ENCODE data around the gene HPCAL1. TPM values are rescaled to one million over a fixed set of nuclear protein-coding genes. Genes with fewer than 3 reads are reported as not detected.

HPCAL1 gene
- polyA plus RNA-seq, 1 donor from 2014 or later = 63.4 TPM

DNA sequence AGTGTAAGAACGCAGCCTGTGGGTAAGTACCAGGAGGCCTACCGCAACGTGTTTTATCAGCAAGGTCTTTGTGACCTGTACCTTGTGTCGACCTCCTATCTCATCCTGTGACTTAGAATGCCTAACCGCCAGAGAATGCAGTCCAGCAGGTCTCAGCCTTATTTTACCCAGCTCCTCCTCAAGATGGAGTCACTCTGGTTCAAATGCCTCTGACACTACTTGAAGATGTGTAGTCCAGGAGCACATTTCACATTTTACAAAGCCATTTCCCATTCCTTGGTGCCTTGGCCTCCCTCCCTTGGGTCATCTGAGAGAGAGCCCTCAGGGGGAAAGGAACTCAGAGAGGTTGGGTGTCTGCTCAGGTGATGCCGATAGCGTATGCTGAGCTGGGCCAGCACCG lies 6.6 kb upstream of the HPCAL1 start:
- Histone ChIP-seq H3K9me2 (ENCODE audit: insufficient read depth, low read length) (no peaks in the 10 kb centered on the region), H2AFZ (ENCODE audit: low read depth, low read length) (no peak overlapping the region), H3K9me3 (ENCODE audit: low read length) (peaks cover 5% of the 10 kb centered on the region), H3K9ac (ENCODE audit: low read length) (no peak overlapping the region), H3K79me2 (replicated peaks; ENCODE audit: insufficient read depth, low read length) (no peaks in the 10 kb centered on the region), H3F3A (ENCODE audit: insufficient read depth, low read length, poor library complexity, severe bottlenecking) (no peaks in the 10 kb centered on the region), H3K4me3 (ENCODE audit: low read length) (no peak overlapping the region), H4K20me1 (ENCODE audit: insufficient read depth) (no peaks in the 10 kb centered on the region), H3K27me3 (ENCODE audit: insufficient read depth, low read depth, low read length) (no peaks in the 10 kb centered on the region), H3K36me3 (ENCODE audit: insufficient read depth, low read length) (no peaks in the 10 kb centered on the region), H3K4me2 (ENCODE audit: low read length) (no peak overlapping the region), H3K27ac (ENCODE audit: low read length) (no peak overlapping the region)
- TF ChIP-seq, protein P1, sequence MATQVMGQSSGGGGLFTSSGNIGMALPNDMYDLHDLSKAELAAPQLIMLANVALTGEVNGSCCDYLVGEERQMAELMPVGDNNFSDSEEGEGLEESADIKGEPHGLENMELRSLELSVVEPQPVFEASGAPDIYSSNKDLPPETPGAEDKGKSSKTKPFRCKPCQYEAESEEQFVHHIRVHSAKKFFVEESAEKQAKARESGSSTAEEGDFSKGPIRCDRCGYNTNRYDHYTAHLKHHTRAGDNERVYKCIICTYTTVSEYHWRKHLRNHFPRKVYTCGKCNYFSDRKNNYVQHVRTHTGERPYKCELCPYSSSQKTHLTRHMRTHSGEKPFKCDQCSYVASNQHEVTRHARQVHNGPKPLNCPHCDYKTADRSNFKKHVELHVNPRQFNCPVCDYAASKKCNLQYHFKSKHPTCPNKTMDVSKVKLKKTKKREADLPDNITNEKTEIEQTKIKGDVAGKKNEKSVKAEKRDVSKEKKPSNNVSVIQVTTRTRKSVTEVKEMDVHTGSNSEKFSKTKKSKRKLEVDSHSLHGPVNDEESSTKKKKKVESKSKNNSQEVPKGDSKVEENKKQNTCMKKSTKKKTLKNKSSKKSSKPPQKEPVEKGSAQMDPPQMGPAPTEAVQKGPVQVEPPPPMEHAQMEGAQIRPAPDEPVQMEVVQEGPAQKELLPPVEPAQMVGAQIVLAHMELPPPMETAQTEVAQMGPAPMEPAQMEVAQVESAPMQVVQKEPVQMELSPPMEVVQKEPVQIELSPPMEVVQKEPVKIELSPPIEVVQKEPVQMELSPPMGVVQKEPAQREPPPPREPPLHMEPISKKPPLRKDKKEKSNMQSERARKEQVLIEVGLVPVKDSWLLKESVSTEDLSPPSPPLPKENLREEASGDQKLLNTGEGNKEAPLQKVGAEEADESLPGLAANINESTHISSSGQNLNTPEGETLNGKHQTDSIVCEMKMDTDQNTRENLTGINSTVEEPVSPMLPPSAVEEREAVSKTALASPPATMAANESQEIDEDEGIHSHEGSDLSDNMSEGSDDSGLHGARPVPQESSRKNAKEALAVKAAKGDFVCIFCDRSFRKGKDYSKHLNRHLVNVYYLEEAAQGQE (IDR thresholded peaks at IDR 0.05; ENCODE audit: borderline replicate concordance) = no peak
- no peak for TF ChIP-seq MXI1 (conservative IDR thresholded peaks at IDR 0.05; ENCODE audit: poor library complexity, severe bottlenecking)
- TF ChIP-seq POLR2AphosphoS5 (IDR thresholded peaks at IDR 0.05) = no peak
- TF ChIP-seq TAF1 (IDR thresholded peaks at IDR 0.05; ENCODE audit: low read depth) = no peak
- no peak for TF ChIP-seq RAD21 (conservative IDR thresholded peaks at IDR 0.05)
- TF ChIP-seq EP300 (conservative IDR thresholded peaks at IDR 0.05; ENCODE audit: poor library complexity, severe bottlenecking) = no peak
- TF ChIP-seq SMC3 (conservative IDR thresholded peaks at IDR 0.05; ENCODE audit: poor library complexity) = no peak
- TF ChIP-seq, protein P2, sequence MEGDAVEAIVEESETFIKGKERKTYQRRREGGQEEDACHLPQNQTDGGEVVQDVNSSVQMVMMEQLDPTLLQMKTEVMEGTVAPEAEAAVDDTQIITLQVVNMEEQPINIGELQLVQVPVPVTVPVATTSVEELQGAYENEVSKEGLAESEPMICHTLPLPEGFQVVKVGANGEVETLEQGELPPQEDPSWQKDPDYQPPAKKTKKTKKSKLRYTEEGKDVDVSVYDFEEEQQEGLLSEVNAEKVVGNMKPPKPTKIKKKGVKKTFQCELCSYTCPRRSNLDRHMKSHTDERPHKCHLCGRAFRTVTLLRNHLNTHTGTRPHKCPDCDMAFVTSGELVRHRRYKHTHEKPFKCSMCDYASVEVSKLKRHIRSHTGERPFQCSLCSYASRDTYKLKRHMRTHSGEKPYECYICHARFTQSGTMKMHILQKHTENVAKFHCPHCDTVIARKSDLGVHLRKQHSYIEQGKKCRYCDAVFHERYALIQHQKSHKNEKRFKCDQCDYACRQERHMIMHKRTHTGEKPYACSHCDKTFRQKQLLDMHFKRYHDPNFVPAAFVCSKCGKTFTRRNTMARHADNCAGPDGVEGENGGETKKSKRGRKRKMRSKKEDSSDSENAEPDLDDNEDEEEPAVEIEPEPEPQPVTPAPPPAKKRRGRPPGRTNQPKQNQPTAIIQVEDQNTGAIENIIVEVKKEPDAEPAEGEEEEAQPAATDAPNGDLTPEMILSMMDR (IDR thresholded peaks at IDR 0.05; ENCODE audit: poor library complexity, severe bottlenecking) = no peak
- TF ChIP-seq EZH2 (IDR thresholded peaks at IDR 0.05; ENCODE audit: borderline replicate concordance, insufficient read depth, low read length, poor library complexity, severe bottlenecking) = no peak

DNA sequence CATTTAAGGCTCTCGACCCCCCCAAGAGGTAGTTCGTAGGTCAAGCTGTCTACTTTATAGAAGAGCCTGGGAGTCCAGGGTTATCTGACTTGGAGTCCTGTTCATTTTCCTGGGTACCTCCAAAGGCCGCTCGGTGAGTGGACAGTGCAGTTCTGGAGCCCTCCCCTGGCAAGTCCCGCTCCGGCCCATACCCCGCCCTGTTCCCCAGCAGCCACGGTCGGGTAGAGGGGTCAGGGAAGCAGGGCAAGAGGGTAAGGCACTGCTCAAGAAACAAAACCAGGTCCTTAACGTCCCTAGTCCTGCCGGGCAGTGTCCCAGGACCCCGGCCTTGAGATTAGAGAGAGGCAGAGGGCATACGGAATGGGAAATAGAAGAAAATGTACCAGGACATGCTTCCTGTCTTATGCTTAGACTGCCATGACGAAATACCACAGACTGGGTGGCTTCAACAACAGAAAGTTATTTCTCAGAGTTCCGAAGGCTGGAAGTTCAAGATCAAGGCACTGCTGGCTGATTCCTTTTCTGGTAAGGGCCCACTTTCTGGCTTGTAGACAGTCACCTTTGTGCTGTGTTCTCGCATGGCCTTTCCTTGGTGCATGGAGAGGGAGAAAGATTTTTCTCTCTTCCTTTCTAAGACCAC lies 5.4 kb upstream of the HPCAL1 start:
- Histone ChIP-seq H3K27ac (ENCODE audit: low read length) (no peak overlapping the region), H4K20me1 (ENCODE audit: insufficient read depth) (no peaks in the 10 kb centered on the region), H3K4me3 (ENCODE audit: low read length) (no peak overlapping the region), H3K27me3 (ENCODE audit: insufficient read depth, low read depth, low read length) (no peaks in the 10 kb centered on the region), H3K4me2 (ENCODE audit: low read length) (no peak overlapping the region), H3K9me3 (ENCODE audit: low read length) (peaks cover 5% of the 10 kb centered on the region), H3K9me2 (ENCODE audit: insufficient read depth, low read length) (no peaks in the 10 kb centered on the region), H3K9ac (ENCODE audit: low read length) (no peak overlapping the region), H2AFZ (ENCODE audit: low read depth, low read length) (no peak overlapping the region), H3K79me2 (replicated peaks; ENCODE audit: insufficient read depth, low read length) (no peaks in the 10 kb centered on the region), H3F3A (ENCODE audit: insufficient read depth, low read length, poor library complexity, severe bottlenecking) (no peaks in the 10 kb centered on the region), H3K36me3 (ENCODE audit: insufficient read depth, low read length) (no peaks in the 10 kb centered on the region)
- no peak for TF ChIP-seq POLR2AphosphoS5 (IDR thresholded peaks at IDR 0.05)
- TF ChIP-seq, protein P1 (IDR thresholded peaks at IDR 0.05; ENCODE audit: borderline replicate concordance) = no peak
- TF ChIP-seq MXI1 (conservative IDR thresholded peaks at IDR 0.05; ENCODE audit: poor library complexity, severe bottlenecking) = no peak
